Middle frontal gyrus (tissue), 1 donor: Measurements from ENCODE around the gene POLR3C.
A peak's percentile ranks its signal among the peaks of the same experiment; 100 is the strongest.

Experiments used
- DNase-seq: peaks from one replicate; pipeline ENCODE4 v3.0.0-alpha.2; 2015; ENCODE audit warnings: low spot score; ENCODE audit errors: extremely low spot score

POLR3C gene

GRCh38 chr1:145868232-145868631, 44.2 kb downstream of the POLR3C start:
- no peak for DNase-seq

- DNase-seq = peak; percentile 5
Measured at GRCh38 chr1:145871994-145872924, 48.3 kb downstream of the POLR3C start.

- no peak for DNase-seq
Measured at GRCh38 chr1:145874646-145875045, 50.6 kb downstream of the POLR3C start.

DNA sequence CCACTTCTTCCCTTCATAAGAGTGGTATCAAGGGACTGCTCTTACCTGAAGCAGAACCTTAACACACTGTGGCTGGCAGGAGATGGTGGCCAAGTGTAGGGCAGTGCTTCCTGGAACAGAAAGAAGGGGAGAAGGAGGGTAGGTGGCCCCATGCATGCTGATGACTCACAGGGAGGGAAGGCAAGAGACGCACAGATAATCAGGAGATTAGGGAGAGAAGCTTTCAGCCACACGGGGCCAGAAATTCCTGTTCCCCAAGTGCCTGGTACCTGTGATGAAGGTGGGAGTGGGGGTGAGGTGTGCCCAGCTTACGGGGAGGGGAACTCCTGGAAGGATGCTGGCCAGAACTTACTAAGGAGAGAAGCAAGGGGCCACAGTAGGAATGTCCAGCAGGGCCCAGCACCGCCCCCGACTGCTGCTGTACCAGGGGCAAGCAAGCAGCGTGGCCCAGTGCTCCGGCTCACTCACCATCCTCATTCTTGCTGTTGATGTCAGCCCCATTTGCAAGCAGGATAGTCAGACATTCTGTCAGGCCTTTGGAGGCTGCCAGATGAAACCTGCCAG, 54.0 kb downstream of the POLR3C start:
- DNase-seq = no peak

- DNase-seq = no peak
Measured at GRCh38 chr1:145878724-145879123, 54.7 kb downstream of the POLR3C start.

- DNase-seq = no peak
Measured at GRCh38 chr1:145879775-145880174, 55.8 kb downstream of the POLR3C start.

DNA sequence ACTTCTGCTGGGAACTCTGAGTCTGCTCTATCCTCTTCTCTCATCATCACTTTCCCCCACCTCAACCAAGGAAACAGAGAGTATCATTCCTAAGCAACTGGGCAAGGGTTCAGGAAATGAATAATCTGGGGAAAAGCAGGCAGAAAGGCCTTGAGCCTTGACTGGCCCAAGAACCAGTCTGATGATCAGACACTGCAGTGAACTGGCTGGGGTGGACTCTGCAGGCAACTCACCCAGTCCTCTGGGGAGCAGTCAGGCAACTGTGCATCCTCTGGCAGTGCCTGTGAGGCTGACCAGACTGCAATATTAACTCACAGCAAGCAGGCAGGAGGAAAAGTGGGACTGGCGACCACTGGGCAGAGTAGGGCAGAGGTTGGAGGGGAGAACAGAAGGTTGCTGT, 60.7 kb downstream of the POLR3C start:
- no peak for DNase-seq

- peak; percentile 60 for DNase-seq
Measured at GRCh38 chr1:145885738-145886287, 61.8 kb downstream of the POLR3C start, which contains the start of gene ANKRD35. TSS of gene ANKRD35 (minus strand) at chr1:145885866. CDS start at chr1:145885758, 108 bp downstream.

- DNase-seq = no peak
Measured at GRCh38 chr1:145886390-145886789, 62.4 kb downstream of the POLR3C start.

DNA sequence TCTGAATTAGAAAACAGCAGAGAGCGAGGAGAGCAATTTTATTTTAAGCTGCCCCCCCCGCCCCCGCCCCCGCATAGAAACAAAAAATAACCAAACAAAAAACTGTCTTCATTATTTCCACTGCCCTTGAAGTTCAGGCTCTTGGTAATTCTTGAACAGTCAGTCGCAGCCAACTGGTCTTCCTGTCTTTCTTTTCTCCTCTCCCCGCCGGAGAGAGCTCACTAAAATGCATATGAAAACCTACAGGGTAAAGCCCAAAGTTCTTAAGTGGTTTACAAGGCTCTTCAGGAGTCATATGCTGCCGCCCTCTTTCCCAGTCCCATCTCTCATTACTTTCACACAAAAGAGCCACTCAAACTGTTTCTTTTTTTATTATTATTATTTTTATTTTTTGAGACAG, 62.8 kb downstream of the POLR3C start:
- DNase-seq = no peak

DNA sequence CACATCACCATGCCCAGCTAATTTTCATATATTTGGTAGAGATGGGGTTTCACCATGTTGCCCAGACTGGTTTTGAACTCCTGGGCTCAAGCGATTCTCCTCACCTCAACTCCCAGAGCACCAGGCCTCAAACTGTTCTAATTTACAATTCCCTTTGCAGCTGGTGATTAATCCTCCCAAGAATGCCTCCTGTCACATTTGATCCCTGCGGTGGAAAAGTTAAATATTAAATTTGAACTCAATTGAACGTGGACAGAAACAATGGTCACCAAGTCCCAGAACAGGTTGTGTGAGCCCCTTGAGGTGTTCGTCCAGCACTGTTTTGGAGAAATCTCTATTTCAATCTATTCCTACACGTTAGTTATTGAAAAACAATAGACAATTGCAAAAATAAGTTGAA, 63.6 kb downstream of the POLR3C start:
- no peak for DNase-seq

DNA sequence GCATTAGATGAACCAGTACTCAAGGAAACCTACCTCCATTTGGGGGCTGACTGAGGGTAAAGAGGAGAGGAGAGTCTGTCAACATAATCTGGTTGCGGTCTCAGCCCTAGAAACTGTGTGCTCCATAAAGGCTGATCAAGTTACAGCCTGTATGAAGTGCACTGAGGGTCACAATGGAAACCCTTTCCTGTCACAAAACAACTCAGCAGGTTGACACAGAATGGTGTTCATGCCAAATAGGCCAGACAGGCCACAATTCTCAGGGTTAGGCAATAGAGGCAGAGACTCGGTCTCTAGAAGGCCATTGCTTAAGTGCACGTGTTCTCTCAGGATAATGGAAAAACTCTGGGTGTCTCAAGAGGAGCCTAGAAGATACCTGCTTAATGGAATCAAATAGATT, 65.7 kb downstream of the POLR3C start:
- no peak for DNase-seq

GRCh38 chr1:145891143-145891542, 67.1 kb downstream of the POLR3C start:
- DNase-seq = no peak

DNA sequence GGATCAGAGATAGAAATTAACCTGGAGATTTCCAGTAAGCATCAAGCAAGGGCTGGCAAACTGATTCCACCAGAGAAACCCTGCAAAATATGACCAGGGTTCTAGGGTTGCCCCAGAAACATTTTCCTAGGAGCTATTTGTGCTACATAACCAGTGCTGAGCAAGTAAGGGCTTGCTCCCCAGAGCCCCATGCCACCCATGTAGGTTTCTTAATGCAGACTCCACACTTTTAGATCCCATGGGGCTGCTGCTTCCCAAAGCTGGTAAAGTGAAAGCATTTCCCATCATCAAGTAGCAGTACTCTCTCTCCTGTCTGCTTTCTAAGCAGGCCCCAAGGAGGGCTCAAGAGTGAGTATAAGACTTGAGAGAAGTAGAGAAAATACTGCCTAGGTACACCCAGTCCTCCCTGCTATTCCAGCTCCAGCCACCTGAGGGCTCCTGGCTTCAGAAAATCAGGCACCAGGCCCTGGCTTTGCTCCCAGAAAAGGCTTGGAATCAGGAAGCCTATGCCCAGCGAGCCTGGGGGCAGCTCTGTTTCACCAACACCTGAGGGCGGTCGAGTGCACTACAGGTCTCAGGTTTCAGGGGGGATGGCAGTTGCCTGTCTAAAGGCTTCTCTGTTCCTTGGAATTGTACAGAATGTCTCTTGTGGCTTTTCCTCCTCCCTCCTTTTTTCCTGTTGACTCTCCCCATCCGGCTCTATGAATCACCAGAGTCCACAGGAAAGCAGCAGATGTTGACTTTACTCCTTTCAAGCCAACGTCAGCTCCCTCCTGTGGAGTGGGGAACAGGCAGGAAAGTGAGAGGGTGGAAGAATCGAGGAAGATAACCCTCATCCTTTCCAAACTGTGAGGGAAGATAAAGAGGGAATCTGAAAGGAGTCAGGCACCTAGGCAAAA, 67.8 kb downstream of the POLR3C start:
- DNase-seq = peak; percentile 83

DNA sequence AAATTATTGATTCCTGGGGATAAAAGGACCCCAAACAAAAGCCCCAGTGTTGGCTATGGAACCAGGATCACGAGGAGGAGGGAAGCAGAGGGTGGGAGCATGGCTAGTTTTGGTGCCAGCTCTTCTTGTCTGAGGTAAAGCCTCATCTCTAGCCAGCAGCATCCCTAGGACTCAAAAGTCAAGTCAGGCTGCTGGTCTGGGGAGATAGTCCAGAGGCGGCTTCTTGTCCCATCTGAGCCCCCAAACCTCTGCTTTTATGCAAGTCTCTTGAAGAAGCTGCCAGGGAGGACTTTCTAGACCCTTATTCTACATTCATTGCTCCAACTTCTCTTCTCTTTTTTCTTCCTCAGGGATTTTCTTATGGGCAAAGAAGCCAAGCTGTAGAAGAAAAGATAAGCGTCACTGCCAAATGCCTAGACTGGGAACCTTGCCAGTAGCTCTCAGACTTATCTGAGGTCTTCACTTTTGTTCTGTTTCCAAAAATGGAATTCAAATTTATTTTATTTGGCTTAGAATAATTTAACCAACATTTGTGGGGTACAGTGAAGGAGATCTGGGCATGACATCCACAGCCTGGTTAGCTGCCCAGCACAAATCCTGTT, 68.6 kb downstream of the POLR3C start:
- DNase-seq = no peak

DNA sequence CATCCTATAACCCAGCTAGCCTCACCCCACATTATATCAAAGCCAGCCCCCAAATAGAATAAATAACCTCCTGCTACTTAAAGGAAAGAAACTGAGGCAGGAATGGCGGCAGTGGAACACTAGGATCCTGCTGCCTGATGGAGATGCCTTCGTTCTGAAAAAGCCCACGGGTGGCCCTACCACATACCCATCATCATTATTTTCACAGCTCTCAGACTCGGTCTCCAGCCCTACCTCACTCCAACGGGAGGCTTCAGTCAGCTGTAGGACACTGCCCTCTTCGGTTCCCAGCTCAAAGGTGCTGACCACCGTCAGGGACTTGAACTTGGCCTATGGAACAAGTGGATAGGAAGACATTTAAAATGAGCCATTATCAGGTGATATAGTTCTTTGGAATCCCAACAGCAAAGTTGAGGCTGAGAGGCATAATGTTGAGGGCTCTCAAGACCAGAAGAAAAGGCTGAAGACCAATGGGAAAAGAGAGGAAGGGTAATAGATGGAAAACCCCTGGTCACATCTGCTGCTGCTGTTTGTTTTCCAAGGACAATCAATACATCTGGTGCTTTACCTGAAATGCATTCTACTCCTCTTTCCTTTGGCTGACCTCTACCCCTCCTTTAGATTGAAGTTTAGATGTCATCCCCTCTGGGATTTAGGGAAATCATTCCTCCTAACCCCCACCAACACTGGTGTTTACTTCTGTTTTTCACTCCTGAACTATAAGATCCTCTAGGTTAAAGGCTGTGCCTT, 69.5 kb downstream of the POLR3C start:
- DNase-seq = no peak
